ENCODE data around the gene ARFGAP2.

- TF ChIP-seq CTCF (IDR thresholded peaks at IDR 0.05) (no peak), EP300 (IDR thresholded peaks at IDR 0.05) (no peak)
Measured at GRCh38 chr11:47188259-47188658, 11.6 kb upstream of the ARFGAP2 start.
